GM12872 (cell line): Measurements from ENCODE around the gene GAGE12J.
"Not testable (repeated sequence)": the region's sequence is repeated elsewhere in the genome, so short reads cannot be mapped to it uniquely, and the experiment has no call there.

ENCODE experiments used
- TF ChIP-seq, protein P1 (sequence below): IDR thresholded peaks from 3 replicates; pipeline ENCODE4 v1.5.1; 2011; ENCODE audit warnings: low read depth, mild to moderate bottlenecking, low read length, moderate library complexity; ENCODE audit not compliant: insufficient read depth

GAGE12J gene

DNA sequence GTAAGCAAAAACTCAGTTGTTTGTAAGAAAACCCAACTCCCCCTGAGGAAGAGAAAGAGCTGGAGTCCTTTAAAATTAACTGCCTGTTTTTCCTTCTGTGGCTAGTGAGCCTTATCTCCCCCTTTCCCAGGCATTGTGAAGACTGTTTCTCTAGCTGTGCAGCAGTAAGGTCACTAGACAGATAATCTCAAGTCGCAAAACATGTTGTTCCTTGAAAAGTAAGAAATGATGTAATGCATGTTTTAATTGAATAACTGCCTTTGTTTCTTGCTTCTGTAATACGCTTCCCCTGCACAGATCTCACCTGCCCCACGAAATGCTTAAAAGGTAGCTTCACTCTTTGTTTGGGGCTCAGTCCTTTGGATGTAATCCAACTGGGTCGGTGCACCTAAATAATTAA is 5.8 kb upstream of the GAGE12J start:
- TF ChIP-seq, protein P1, sequence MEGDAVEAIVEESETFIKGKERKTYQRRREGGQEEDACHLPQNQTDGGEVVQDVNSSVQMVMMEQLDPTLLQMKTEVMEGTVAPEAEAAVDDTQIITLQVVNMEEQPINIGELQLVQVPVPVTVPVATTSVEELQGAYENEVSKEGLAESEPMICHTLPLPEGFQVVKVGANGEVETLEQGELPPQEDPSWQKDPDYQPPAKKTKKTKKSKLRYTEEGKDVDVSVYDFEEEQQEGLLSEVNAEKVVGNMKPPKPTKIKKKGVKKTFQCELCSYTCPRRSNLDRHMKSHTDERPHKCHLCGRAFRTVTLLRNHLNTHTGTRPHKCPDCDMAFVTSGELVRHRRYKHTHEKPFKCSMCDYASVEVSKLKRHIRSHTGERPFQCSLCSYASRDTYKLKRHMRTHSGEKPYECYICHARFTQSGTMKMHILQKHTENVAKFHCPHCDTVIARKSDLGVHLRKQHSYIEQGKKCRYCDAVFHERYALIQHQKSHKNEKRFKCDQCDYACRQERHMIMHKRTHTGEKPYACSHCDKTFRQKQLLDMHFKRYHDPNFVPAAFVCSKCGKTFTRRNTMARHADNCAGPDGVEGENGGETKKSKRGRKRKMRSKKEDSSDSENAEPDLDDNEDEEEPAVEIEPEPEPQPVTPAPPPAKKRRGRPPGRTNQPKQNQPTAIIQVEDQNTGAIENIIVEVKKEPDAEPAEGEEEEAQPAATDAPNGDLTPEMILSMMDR: no peak

DNA sequence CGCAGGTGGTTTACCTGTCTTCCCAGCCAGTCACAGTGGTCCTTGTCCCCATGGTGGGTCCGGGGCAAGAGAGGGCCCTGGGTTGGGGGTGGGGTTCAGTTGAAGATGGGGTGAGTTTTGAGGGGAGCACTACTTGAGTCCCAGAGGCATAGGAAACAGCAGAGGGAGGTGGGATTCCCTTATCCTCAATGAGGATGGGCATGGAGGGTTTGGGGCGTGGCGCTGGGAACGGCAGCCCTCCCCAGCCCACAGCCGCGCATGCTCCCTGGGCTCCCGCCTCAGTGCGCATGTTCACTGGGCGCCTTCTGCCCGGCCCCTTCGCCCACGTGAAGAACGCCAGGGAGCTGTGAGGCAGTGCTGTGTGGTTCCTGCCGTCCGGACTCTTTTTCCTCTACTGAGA is 9.4 kb downstream of the GAGE12J start, which contains the start of gene GAGE13:
Gene GAGE13 (plus strand): TSS at position 301 of the 400 bp plus-strand sequence. CDS start 1,156 bp downstream, outside the sequence.
- TF ChIP-seq, protein P1: not testable (repeated sequence)
